GM18867 (cell line): ENCODE results near the gene RALGDS.
"Not testable (repeated sequence)": the region's sequence is repeated elsewhere in the genome, so short reads cannot be mapped to it uniquely, and the experiment has no call there.

ENCODE experiments used
- ATAC-seq: cut with Tn5 transposase; IDR thresholded peaks from one replicate; pipeline ENCODE4 v1.9.1; 2021; ENCODE audit warnings: mild to moderate bottlenecking, moderate library complexity; ENCODE audit not compliant: unreplicated experiment

The RALGDS gene

DNA sequence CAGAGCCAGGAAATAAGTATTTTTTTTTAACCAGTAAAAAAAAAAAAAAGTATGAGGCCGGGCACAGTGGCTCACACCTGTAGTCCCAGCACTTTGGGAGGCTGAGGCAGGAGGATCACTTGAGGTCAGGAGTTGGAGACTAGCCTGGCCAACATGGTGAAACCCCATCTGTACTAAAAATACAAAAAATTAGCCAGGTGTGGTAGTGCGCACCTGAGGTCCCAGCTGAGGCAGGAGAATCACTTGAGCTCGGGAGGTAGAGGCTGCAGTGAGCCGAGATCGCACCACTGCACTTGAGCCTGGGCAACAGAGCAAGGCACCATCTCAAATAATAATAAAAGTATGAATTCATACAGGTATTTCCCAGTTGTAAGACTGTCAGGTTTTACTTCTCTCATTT is 48.8 kb downstream of the RALGDS start:
- ATAC-seq, result not testable (repeated sequence)

DNA sequence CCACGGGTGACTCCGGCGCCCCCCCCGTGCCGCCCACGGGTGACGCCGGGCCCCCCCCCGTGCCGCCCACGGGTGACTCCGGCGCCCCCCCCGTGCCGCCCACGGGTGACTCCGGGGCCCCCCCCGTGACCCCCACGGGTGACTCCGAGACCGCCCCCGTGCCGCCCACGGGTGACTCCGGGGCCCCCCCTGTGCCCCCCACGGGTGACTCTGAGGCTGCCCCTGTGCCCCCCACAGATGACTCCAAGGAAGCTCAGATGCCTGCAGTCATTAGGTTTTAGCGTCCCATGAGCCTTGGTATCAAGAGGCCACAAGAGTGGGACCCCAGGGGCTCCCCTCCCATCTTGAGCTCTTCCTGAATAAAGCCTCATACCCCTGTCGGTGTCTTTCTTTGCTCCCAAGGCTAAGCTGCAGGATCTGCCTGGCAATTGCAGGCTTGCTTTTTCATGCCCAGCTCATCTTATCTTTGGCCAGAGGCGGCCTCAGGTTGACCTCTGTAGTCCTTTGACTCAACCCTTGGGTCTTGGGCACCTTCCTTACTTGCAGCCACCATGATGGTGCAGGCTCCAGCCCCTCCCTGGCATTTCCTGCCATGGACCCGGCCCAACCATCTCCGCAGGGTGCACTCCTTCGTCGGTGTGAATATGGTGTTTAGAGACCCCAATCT is 49.4 kb downstream of the RALGDS start:
- no peak for ATAC-seq

DNA sequence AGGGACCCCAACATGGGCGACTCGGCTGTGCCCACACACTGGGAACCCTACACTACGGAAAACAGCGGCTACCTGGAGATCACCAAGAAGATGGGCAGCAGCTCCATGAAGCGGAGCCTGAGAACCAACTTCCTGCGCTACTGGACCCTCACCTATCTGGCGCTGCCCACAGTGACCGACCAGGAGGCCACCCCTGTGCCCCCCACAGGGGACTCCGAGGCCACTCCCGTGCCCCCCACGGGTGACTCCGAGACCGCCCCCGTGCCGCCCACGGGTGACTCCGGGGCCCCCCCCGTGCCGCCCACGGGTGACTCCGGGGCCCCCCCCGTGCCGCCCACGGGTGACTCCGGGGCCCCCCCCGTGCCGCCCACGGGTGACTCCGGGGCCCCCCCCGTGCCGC is 50.1 kb downstream of the RALGDS start:
- not testable (repeated sequence) for ATAC-seq

DNA sequence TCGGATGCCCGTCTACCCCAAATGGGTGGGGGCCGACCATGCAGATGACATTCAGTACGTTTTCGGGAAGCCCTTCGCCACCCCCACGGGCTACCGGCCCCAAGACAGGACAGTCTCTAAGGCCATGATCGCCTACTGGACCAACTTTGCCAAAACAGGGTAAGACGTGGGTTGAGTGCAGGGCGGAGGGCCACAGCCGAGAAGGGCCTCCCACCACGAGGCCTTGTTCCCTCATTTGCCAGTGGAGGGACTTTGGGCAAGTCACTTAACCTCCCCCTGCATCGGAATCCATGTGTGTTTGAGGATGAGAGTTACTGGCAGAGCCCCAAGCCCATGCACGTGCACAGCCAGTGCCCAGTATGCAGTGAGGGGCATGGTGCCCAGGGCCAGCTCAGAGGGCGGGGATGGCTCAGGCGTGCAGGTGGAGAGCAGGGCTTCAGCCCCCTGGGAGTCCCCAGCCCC is 50.5 kb downstream of the RALGDS start:
- ATAC-seq, result not testable (repeated sequence)

DNA sequence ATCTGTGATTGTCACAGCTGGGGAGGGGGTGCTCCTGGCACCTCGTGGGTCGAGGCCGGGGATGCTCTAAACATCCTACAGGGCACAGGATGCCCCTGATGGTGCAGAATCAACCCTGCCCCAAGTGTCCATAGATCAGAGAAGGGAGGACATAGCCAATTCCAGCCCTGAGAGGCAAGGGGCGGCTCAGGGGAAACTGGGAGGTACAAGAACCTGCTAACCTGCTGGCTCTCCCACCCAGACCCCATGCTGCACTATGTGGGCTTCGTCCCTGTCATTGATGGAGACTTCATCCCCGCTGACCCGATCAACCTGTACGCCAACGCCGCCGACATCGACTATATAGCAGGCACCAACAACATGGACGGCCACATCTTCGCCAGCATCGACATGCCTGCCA is 52.6 kb downstream of the RALGDS start:
- not testable (repeated sequence) for ATAC-seq

DNA sequence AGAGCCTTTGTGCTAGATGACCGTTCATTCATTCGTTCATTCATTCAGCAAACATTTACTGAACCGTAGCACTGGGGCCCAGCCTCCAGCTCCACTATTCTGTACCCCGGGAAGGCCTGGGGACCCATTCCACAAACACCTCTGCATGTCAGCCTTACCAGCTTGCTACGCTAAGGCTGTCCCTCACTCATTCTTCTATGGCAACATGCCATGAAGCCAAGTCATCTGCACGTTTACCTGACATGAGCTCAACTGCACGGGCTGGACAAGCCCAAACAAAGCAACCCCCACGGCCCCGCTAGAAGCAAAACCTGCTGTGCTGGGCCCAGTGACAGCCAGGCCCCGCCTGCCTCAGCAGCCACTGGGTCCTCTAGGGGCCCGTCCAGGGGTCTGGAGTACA is 53.2 kb downstream of the RALGDS start:
- no peak for ATAC-seq

DNA sequence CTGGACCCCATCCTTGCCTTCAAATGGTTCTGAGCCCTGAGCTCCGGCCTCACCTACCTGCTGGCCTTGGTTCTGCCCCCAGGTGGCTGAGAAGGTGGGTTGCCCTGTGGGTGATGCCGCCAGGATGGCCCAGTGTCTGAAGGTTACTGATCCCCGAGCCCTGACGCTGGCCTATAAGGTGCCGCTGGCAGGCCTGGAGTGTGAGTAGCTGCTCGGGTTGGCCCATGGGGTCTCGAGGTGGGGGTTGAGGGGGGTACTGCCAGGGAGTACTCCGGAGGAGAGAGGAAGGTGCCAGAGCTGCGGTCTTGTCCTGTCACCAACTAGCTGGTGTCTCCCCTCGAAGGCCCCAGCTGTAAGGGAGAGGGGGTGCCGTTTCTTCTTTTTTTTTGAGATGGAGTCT is 54.0 kb downstream of the RALGDS start:
- ATAC-seq, result no peak

DNA sequence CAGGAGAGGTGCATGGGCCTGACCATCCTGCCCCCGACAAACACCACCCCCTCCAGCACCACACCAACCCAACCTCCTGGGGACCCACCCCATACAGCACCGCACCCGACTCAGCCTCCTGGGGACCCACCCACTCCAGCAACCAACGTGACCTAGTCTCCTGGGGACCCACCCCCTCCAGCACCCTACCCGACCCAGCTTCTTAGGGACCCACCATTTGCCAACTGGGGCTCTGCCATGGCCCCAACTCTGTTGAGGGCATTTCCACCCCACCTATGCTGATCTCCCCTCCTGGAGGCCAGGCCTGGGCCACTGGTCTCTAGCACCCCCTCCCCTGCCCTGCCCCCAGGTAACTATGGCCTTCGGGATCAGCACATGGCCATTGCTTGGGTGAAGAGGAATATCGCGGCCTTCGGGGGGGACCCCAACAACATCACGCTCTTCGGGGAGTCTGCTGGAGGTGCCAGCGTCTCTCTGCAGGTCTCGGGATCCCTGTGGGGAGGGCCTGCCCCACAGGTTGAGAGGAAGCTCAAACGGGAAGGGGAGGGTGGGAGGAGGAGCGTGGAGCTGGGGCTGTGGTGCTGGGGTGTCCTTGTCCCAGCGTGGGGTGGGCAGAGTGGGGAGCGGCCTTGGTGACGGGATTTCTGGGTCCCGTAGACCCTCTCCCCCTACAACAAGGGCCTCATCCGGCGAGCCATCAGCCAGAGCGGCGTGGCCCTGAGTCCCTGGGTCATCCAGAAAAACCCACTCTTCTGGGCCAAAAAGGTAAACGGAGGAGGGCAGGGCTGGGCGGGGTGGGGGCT is 54.7 kb downstream of the RALGDS start:
- no peak for ATAC-seq

DNA sequence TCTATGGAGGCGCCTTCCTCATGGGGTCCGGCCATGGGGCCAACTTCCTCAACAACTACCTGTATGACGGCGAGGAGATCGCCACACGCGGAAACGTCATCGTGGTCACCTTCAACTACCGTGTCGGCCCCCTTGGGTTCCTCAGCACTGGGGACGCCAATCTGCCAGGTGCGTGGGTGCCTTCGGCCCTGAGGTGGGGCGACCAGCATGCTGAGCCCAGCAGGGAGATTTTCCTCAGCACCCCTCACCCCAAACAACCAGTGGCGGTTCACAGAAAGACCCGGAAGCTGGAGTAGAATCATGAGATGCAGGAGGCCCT is 56.0 kb downstream of the RALGDS start:
- no peak for ATAC-seq

DNA sequence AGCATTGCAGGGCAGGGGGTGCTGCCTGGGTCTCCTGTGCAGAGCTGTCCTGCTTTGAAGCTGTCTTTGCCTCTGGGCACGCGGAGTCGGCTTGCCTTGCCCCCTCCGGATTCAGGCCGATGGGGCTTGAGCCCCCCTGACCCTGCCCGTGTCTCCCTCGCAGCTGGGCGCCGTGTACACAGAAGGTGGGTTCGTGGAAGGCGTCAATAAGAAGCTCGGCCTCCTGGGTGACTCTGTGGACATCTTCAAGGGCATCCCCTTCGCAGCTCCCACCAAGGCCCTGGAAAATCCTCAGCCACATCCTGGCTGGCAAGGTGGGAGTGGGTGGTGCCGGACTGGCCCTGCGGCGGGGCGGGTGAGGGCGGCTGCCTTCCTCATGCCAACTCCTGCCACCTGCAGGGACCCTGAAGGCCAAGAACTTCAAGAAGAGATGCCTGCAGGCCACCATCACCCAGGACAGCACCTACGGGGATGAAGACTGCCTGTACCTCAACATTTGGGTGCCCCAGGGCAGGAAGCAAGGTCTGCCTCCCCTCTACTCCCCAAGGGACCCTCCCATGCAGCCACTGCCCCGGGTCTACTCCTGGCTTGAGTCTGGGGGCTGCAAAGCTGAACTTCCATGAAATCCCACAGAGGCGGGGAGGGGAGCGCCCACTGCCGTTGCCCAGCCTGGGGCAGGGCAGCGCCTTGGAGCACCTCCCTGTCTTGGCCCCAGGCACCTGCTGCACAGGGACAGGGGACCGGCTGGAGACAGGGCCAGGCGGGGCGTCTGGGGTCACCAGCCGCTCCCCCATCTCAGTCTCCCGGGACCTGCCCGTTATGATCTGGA is 56.6 kb downstream of the RALGDS start:
- ATAC-seq, result no peak

DNA sequence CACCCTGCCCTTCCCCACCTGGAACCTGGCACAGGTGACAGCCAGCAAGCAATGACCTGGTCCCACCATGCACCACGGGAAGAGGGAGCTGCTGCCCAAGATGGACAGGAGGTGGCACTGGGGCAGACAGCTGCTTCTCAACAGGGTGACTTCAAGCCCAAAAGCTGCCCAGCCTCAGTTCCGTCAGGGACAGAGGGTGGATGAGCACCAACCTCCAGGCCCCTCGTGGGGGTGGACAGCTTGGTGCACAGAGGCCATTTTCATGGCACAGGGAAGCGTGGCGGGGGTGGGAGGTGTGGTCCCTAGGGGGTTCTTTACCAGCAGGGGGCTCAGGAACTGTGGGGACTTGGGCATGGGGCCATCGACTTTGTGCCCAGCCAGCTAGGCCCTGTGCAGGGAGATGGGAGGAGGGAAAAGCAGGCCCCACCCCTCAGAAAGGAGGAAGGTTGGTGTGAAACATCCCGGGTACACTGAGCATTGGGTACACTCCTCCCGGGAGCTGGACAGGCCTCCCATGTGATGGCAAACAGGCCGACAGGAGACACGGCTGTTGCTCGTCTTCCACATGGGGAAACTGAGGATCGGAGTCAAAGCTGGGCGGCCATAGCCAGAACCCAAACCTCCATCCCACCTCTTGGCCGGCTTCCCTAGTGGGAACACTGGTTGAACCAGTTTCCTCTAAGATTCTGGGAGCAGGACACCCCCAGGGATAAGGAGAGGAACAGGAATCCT is 57.4 kb downstream of the RALGDS start:
- no peak for ATAC-seq

DNA sequence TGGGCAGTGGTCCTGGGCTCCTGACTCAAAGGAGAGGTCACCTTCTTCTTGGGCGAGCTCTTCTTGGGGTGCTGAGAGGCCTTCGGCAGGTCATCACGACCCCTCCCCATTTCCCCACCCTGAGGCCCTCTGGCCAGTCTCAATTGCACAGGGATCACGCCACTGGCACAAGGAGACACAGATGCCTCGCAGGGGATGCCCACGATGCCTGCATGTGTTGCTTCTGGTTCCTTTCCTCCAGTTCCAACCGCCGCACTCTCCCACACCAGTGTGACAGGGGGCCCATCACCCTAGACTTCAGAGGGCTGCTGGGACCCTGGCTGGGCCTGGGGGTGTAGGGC is 57.9 kb downstream of the RALGDS start:
- no peak for ATAC-seq

DNA sequence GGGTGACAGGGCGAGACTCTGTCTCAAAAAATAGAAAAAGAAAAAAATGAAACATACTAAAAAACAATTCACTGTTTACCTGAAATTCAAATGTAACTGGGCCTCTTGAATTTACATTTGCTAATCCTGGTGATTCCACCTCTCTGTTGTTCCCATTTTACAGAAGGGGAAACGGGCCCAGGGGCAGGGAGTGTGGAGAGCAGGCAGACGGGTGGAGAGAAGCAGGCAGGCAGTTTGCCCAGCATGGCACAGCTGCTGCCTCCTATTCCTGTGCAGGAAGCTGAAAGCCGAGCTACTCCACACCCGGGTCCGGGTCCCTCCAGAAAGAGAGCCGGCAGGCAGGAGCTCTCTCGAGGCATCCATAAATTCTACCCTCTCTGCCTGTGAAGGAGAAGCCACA is 58.5 kb downstream of the RALGDS start:
- not testable (repeated sequence) for ATAC-seq

DNA sequence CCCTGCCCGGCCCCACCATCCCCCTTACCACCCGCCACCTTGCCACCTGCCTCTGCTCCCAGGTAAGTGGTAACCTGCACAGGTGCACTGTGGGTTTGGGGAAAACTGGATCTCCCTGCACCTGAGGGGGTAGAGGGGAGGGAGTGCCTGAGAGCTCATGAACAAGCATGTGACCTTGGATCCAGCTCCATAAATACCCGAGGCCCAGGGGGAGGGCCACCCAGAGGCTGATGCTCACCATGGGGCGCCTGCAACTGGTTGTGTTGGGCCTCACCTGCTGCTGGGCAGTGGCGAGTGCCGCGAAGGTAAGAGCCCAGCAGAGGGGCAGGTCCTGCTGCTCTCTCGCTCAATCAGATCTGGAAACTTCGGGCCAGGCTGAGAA is 59.3 kb downstream of the RALGDS start, which contains the start of gene CEL:
Gene CEL (plus strand): TSS at position 218 of the 382 bp plus-strand sequence. CDS start 22 bp downstream, at position 240.
- not testable (repeated sequence) for ATAC-seq

DNA sequence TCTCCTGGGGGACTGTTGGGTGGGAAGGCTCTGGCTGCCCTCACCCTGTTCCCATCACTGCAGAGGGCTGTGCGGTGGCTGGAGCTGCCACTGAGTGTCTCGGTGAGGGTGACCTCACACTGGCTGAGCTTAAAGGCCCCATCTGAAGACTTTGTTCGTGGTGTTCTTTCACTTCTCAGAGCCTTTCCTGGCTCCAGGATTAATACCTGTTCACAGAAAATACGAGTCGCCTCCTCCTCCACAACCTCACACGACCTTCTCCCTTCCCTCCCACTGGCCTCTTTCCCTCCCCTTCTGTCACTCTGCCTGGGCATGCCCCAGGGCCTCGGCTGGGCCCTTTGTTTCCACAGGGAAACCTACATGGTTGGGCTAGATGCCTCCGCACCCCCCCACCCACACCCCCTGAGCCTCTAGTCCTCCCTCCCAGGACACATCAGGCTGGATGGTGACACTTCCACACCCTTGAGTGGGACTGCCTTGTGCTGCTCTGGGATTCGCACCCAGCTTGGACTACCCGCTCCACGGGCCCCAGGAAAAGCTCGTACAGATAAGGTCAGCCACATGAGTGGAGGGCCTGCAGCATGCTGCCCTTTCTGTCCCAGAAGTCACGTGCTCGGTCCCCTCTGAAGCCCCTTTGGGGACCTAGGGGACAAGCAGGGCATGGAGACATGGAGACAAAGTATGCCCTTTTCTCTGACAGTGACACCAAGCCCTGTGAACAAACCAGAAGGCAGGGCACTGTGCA is 59.8 kb downstream of the RALGDS start:
- not testable (repeated sequence) for ATAC-seq

DNA sequence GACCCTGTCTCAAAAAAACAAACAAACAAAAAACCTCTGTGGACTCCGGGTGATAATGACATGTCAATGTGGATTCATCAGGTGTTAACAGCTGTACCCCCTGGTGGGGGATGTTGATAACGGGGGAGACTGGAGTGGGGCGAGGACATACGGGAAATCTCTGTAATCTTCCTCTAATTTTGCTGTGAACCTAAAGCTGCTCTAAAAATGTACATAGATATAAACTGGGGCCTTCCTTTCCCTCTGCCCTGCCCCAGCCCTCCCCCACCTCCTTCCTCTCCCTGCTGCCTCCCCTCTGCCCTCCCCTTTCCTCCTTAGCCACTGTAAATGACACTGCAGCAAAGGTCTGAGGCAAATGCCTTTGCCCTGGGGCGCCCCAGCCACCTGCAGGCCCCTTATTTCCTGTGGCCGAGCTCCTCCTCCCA is 60.6 kb downstream of the RALGDS start:
- ATAC-seq, result no peak

DNA sequence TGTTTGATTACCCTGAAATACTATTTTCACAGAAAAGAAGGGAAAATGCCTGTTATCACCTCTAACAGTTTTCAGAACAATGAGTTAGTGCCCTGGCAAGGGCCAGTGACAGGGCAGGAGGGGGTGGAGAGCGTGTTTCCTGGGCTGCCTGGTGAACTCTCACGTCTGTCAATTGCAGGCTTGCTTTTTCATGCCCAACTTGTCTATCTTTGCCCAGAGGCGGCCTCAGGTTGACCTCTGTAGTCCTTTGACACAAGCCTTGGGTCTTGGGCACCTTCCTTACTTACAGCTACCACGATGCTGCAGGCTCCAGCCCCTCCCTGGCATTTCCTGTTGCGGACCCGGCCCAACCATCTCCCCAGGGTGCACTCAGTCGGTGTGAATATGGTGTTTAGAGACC is 61.4 kb downstream of the RALGDS start:
- no peak for ATAC-seq

DNA sequence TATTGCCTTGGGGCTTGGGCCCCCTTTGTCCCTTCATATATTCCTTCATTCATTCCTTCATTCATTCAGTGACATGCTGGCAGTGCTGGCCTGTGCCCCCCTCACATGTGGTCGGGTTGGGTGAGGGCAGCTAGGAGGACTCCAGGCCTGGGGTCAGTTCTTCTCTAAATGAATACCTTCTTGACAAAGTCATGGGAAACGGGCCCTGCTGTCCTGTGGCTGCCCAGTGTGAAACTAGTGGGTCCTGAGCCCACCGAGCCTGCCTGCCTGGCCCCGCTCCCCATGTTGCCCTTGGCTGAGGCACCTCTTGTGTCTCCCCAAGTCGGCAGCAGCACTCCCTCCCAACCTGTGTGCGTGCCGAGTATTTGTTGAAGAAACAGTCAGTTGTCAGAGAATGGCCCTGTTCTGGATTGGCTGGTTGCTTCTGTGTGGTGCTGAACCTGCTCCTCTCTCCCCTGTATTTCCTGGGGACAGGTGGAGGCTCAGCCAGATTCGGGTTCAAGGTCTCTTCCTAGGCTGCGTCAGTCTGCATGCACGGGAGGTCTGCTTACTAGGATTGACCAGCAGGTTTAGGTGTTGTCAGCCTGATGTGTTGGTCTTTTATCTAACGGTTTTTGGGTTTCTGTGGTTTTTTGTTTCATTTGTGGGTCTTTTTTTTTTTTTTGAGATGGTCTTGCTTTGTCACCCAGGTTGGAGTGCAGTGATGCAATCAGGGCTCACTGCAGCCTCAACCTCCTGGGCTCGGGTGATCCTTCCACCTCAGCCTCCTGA is 62.3 kb downstream of the RALGDS start:
- ATAC-seq, result no peak

DNA sequence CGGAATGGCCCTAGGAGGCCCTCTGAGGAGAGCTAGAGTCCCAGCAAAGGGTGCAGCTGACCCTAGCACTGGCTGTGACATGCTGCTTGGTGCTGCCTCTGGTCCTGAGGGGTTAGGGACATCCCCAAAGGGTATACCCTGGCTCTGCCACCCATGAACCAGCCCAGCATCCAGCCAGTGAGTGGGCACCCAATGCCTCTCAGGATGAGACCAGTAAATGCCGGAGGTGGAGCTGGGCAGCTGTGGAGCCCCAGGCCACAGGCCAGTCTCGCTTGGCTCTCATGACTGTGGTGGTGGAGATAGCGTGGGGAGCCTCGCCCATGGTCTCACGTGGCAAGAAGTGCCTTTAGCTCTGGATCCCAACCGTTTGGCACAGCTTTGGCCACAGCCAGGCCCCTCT is 63.0 kb downstream of the RALGDS start:
- no peak for ATAC-seq

DNA sequence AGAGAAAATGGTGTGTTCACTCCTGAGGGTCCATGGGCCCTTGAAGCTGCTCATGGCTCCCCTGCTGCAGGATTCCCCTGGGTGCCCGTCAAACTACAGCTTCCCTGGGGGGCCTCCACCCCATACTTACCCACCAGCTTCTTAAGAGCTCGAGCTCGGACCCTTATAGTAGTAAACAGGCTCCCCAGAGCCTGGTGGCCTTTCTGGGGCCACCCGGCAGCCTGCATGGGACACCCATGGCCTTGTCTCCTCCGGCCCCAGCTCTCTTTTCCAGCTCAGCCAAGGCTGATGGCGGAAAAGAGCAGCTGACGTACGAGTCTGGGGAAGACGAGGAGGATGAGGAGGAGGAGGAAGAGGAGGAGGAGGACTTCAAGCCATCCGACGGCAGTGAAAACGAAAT is 63.5 kb downstream of the RALGDS start:
- ATAC-seq, result no peak
